Measurements from ENCODE around the gene ADRA2C.

The ADRA2C gene

GRCh38 chr4:3801931-3802550 is 35.9 kb downstream of the ADRA2C start:
- Mint-ChIP-seq H3K36me3 (ENCODE audit: low read depth) (no peaks in the 10 kb centered on the region), H3K27me3 (ENCODE audit: low read depth) (no peaks in the 10 kb centered on the region), H3K4me1 (ENCODE audit: low read depth) (no peaks in the 10 kb centered on the region), H3K9me3 (no peaks in the 10 kb centered on the region), H3K27ac (no peak overlapping the region), H3K4me3 (no peak overlapping the region)

- Mint-ChIP-seq H3K27ac (no peak overlapping the region), H3K4me1 (ENCODE audit: low read depth) (no peaks in the 10 kb centered on the region), H3K36me3 (ENCODE audit: low read depth) (no peaks in the 10 kb centered on the region), H3K9me3 (no peaks in the 10 kb centered on the region), H3K4me3 (no peak overlapping the region), H3K27me3 (ENCODE audit: low read depth) (no peaks in the 10 kb centered on the region)
Measured at GRCh38 chr4:3802571-3803474, 36.6 kb downstream of the ADRA2C start.

- H3K4me3 Mint-ChIP-seq: no peak overlapping the region
- H3K27ac Mint-ChIP-seq: no peak overlapping the region
- no peaks in the 10 kb centered on the region for H3K27me3 Mint-ChIP-seq (ENCODE audit: low read depth)
- no peaks in the 10 kb centered on the region for H3K4me1 Mint-ChIP-seq (ENCODE audit: low read depth)
- no peaks in the 10 kb centered on the region for H3K9me3 Mint-ChIP-seq
- H3K36me3 Mint-ChIP-seq (ENCODE audit: low read depth): no peaks in the 10 kb centered on the region
Measured at GRCh38 chr4:3803475-3803847, 37.3 kb downstream of the ADRA2C start.

- no peaks in the 10 kb centered on the region for H3K27me3 Mint-ChIP-seq (ENCODE audit: low read depth)
Measured at GRCh38 chr4:3803946-3804345, 37.8 kb downstream of the ADRA2C start.

GRCh38 chr4:3805026-3805425 is 38.8 kb downstream of the ADRA2C start:
- H3K27ac Mint-ChIP-seq: no peak overlapping the region
- H3K27me3 Mint-ChIP-seq (ENCODE audit: low read depth): no peaks in the 10 kb centered on the region
- H3K36me3 Mint-ChIP-seq (ENCODE audit: low read depth): no peaks in the 10 kb centered on the region
- no peak overlapping the region for H3K4me3 Mint-ChIP-seq
- H3K9me3 Mint-ChIP-seq: no peaks in the 10 kb centered on the region
- H3K4me1 Mint-ChIP-seq (ENCODE audit: low read depth): no peaks in the 10 kb centered on the region

More at GRCh38 chr4:3803946-3804345, 37.8 kb downstream of the ADRA2C start:
- Mint-ChIP-seq H3K4me3 (no peak overlapping the region), H3K4me1 (ENCODE audit: low read depth) (no peaks in the 10 kb centered on the region), H3K9me3 (no peaks in the 10 kb centered on the region), H3K36me3 (ENCODE audit: low read depth) (no peaks in the 10 kb centered on the region), H3K27ac (no peak overlapping the region)

- no peaks in the 10 kb centered on the region for H3K4me1 Mint-ChIP-seq (ENCODE audit: low read depth)
- no peaks in the 10 kb centered on the region for H3K36me3 Mint-ChIP-seq (ENCODE audit: low read depth)
- H3K4me3 Mint-ChIP-seq: no peak overlapping the region
- no peaks in the 10 kb centered on the region for H3K9me3 Mint-ChIP-seq
- no peaks in the 10 kb centered on the region for H3K27me3 Mint-ChIP-seq (ENCODE audit: low read depth)
- H3K27ac Mint-ChIP-seq: no peak overlapping the region
Measured at GRCh38 chr4:3805731-3806130, 39.5 kb downstream of the ADRA2C start.

- Mint-ChIP-seq H3K9me3 (no peaks in the 10 kb centered on the region), H3K4me1 (ENCODE audit: low read depth) (no peaks in the 10 kb centered on the region), H3K27me3 (ENCODE audit: low read depth) (no peaks in the 10 kb centered on the region), H3K27ac (no peak overlapping the region), H3K4me3 (no peak overlapping the region), H3K36me3 (ENCODE audit: low read depth) (no peaks in the 10 kb centered on the region)
Measured at GRCh38 chr4:3807311-3807710, 41.1 kb downstream of the ADRA2C start.

- no peaks in the 10 kb centered on the region for H3K4me1 Mint-ChIP-seq (ENCODE audit: low read depth)
- H3K27ac Mint-ChIP-seq: no peak overlapping the region
- H3K9me3 Mint-ChIP-seq: no peaks in the 10 kb centered on the region
- no peaks in the 10 kb centered on the region for H3K27me3 Mint-ChIP-seq (ENCODE audit: low read depth)
- no peaks in the 10 kb centered on the region for H3K36me3 Mint-ChIP-seq (ENCODE audit: low read depth)
- H3K4me3 Mint-ChIP-seq: no peak overlapping the region
Measured at GRCh38 chr4:3807822-3808496, 41.8 kb downstream of the ADRA2C start.

GRCh38 chr4:3808597-3808996 is 42.4 kb downstream of the ADRA2C start:
- H3K36me3 Mint-ChIP-seq (ENCODE audit: low read depth): no peaks in the 10 kb centered on the region
- no peaks in the 10 kb centered on the region for H3K9me3 Mint-ChIP-seq
- H3K27me3 Mint-ChIP-seq (ENCODE audit: low read depth): no peaks in the 10 kb centered on the region
- no peak overlapping the region for H3K27ac Mint-ChIP-seq
- no peak overlapping the region for H3K4me3 Mint-ChIP-seq
- H3K4me1 Mint-ChIP-seq (ENCODE audit: low read depth): no peaks in the 10 kb centered on the region

- H3K4me3 Mint-ChIP-seq: no peak overlapping the region
- no peaks in the 10 kb centered on the region for H3K27me3 Mint-ChIP-seq (ENCODE audit: low read depth)
- no peaks in the 10 kb centered on the region for H3K36me3 Mint-ChIP-seq (ENCODE audit: low read depth)
- no peaks in the 10 kb centered on the region for H3K9me3 Mint-ChIP-seq
- no peak overlapping the region for H3K27ac Mint-ChIP-seq
- H3K4me1 Mint-ChIP-seq (ENCODE audit: low read depth): no peaks in the 10 kb centered on the region
Measured at GRCh38 chr4:3809028-3809427, 42.8 kb downstream of the ADRA2C start.

GRCh38 chr4:3809451-3810110 is 43.4 kb downstream of the ADRA2C start:
- Mint-ChIP-seq H3K27ac (no peak overlapping the region), H3K4me1 (ENCODE audit: low read depth) (no peaks in the 10 kb centered on the region), H3K27me3 (ENCODE audit: low read depth) (no peaks in the 10 kb centered on the region), H3K36me3 (ENCODE audit: low read depth) (no peaks in the 10 kb centered on the region), H3K9me3 (no peaks in the 10 kb centered on the region), H3K4me3 (no peak overlapping the region)

GRCh38 chr4:3810111-3810680 is 44.0 kb downstream of the ADRA2C start:
- no peak overlapping the region for H3K27ac Mint-ChIP-seq
- H3K9me3 Mint-ChIP-seq: no peaks in the 10 kb centered on the region
- H3K27me3 Mint-ChIP-seq (ENCODE audit: low read depth): no peaks in the 10 kb centered on the region
- H3K36me3 Mint-ChIP-seq (ENCODE audit: low read depth): no peaks in the 10 kb centered on the region
- no peak overlapping the region for H3K4me3 Mint-ChIP-seq
- no peaks in the 10 kb centered on the region for H3K4me1 Mint-ChIP-seq (ENCODE audit: low read depth)

GRCh38 chr4:3810796-3811485 is 44.8 kb downstream of the ADRA2C start:
- no peak overlapping the region for H3K27ac Mint-ChIP-seq
- H3K9me3 Mint-ChIP-seq: no peaks in the 10 kb centered on the region
- no peaks in the 10 kb centered on the region for H3K27me3 Mint-ChIP-seq (ENCODE audit: low read depth)
- no peaks in the 10 kb centered on the region for H3K36me3 Mint-ChIP-seq (ENCODE audit: low read depth)
- H3K4me3 Mint-ChIP-seq: no peak overlapping the region
- H3K4me1 Mint-ChIP-seq (ENCODE audit: low read depth): no peaks in the 10 kb centered on the region

- no peaks in the 10 kb centered on the region for H3K9me3 Mint-ChIP-seq
- H3K27ac Mint-ChIP-seq: no peak overlapping the region
- H3K36me3 Mint-ChIP-seq (ENCODE audit: low read depth): no peaks in the 10 kb centered on the region
- H3K27me3 Mint-ChIP-seq (ENCODE audit: low read depth): no peaks in the 10 kb centered on the region
- no peaks in the 10 kb centered on the region for H3K4me1 Mint-ChIP-seq (ENCODE audit: low read depth)
- no peak overlapping the region for H3K4me3 Mint-ChIP-seq
Measured at GRCh38 chr4:3811621-3812020, 45.4 kb downstream of the ADRA2C start.
